ENCODE measurements around the gene LCN1.

The LCN1 gene

GRCh38 chr9:135480940-135481310, 40.3 kb upstream of the LCN1 start:
- no peak for DNase-seq (ENCODE audit: low read depth in 1 of 2, low spot score in 1 of 2)
- Histone ChIP-seq H3K4me3 (replicated peaks; ENCODE audit: insufficient read depth, low read length) (peak overlapping the region; percentile 46), H3K27me3 (ENCODE audit: insufficient read depth, poor library complexity, severe bottlenecking) (peaks cover 24% of the 10 kb centered on the region), H3K27ac (replicated peaks) (no peak overlapping the region)
- no peak for TF ChIP-seq REST (IDR thresholded peaks at IDR 0.05; ENCODE audit: insufficient replicate concordance, low read depth)
- no peak for TF ChIP-seq POLR2AphosphoS5 (IDR thresholded peaks at IDR 0.05; ENCODE audit: low read depth)
- TF ChIP-seq GABPA (IDR thresholded peaks at IDR 0.05; ENCODE audit: low read depth): no peak
- TF ChIP-seq, protein P1, sequence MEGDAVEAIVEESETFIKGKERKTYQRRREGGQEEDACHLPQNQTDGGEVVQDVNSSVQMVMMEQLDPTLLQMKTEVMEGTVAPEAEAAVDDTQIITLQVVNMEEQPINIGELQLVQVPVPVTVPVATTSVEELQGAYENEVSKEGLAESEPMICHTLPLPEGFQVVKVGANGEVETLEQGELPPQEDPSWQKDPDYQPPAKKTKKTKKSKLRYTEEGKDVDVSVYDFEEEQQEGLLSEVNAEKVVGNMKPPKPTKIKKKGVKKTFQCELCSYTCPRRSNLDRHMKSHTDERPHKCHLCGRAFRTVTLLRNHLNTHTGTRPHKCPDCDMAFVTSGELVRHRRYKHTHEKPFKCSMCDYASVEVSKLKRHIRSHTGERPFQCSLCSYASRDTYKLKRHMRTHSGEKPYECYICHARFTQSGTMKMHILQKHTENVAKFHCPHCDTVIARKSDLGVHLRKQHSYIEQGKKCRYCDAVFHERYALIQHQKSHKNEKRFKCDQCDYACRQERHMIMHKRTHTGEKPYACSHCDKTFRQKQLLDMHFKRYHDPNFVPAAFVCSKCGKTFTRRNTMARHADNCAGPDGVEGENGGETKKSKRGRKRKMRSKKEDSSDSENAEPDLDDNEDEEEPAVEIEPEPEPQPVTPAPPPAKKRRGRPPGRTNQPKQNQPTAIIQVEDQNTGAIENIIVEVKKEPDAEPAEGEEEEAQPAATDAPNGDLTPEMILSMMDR (IDR thresholded peaks at IDR 0.05; ENCODE audit: insufficient read depth, low read length): no peak
- TF ChIP-seq SPI1 (IDR thresholded peaks at IDR 0.05; ENCODE audit: borderline replicate concordance, low read depth): no peak

GRCh38 chr9:135482015-135482754, 39.1 kb upstream of the LCN1 start:
- DNase-seq (ENCODE audit: low read depth in 1 of 2, low spot score in 1 of 2): no peak
- Histone ChIP-seq H3K27ac (replicated peaks) (no peak overlapping the region), H3K4me3 (replicated peaks; ENCODE audit: insufficient read depth, low read length) (no peak overlapping the region), H3K27me3 (ENCODE audit: insufficient read depth, poor library complexity, severe bottlenecking) (peaks cover 24% of the 10 kb centered on the region)
- no peak for TF ChIP-seq REST (IDR thresholded peaks at IDR 0.05; ENCODE audit: insufficient replicate concordance, low read depth)
- TF ChIP-seq, protein P1 (IDR thresholded peaks at IDR 0.05; ENCODE audit: insufficient read depth, low read length): no peak
- no peak for TF ChIP-seq SPI1 (IDR thresholded peaks at IDR 0.05; ENCODE audit: borderline replicate concordance, low read depth)
- no peak for TF ChIP-seq POLR2AphosphoS5 (IDR thresholded peaks at IDR 0.05; ENCODE audit: low read depth)
- no peak for TF ChIP-seq GABPA (IDR thresholded peaks at IDR 0.05; ENCODE audit: low read depth)

GRCh38 chr9:135484460-135485277, 36.6 kb upstream of the LCN1 start:
- DNase-seq (ENCODE audit: low read depth in 1 of 2, low spot score in 1 of 2): no peak
- Histone ChIP-seq H3K27ac (replicated peaks) (no peak overlapping the region), H3K27me3 (ENCODE audit: insufficient read depth, poor library complexity, severe bottlenecking) (peaks cover 11% of the 10 kb centered on the region), H3K4me3 (replicated peaks; ENCODE audit: insufficient read depth, low read length) (no peak overlapping the region)
- TF ChIP-seq REST (IDR thresholded peaks at IDR 0.05; ENCODE audit: insufficient replicate concordance, low read depth): no peak
- no peak for TF ChIP-seq GABPA (IDR thresholded peaks at IDR 0.05; ENCODE audit: low read depth)
- TF ChIP-seq SPI1 (IDR thresholded peaks at IDR 0.05; ENCODE audit: borderline replicate concordance, low read depth): no peak
- TF ChIP-seq POLR2AphosphoS5 (IDR thresholded peaks at IDR 0.05; ENCODE audit: low read depth): no peak
- TF ChIP-seq, protein P1 (IDR thresholded peaks at IDR 0.05; ENCODE audit: insufficient read depth, low read length): no peak

All from HL-60 (cell line).